Activated gamma-delta T cell treated with Interleukin-2 at 50 U/mL for 16 hours (primary cell): ENCODE data around the gene FAM185A.
"Not testable (repeated sequence)": the region's sequence is repeated elsewhere in the genome, so short reads cannot be mapped to it uniquely, and the experiment has no call there.

Source experiments
- DNase-seq: peaks from one replicate; pipeline ENCODE4 v3.0.0-alpha.2; 2020

The FAM185A gene

GRCh38 chr7:102780926-102781325 lies 32.1 kb downstream of the FAM185A start:
- not testable (repeated sequence) for DNase-seq

- DNase-seq, result not testable (repeated sequence)
Measured at GRCh38 chr7:102788770-102789169, 40.0 kb downstream of the FAM185A start.

GRCh38 chr7:102790364-102791100 lies 41.7 kb downstream of the FAM185A start:
- DNase-seq, result not testable (repeated sequence)

GRCh38 chr7:102791367-102791766 lies 42.6 kb downstream of the FAM185A start:
- DNase-seq, result not testable (repeated sequence)

- not testable (repeated sequence) for DNase-seq
Measured at GRCh38 chr7:102791831-102792230, 43.0 kb downstream of the FAM185A start.

- not testable (repeated sequence) for DNase-seq
Measured at GRCh38 chr7:102794567-102794966, 45.8 kb downstream of the FAM185A start.

- not testable (repeated sequence) for DNase-seq
Measured at GRCh38 chr7:102795987-102796595, 47.3 kb downstream of the FAM185A start.

- no peak for DNase-seq
Measured at GRCh38 chr7:102806613-102807012, 57.8 kb downstream of the FAM185A start.

- no peak for DNase-seq
Measured at GRCh38 chr7:102810916-102811315, 62.1 kb downstream of the FAM185A start.

- DNase-seq, result no peak
Measured at GRCh38 chr7:102811942-102812678, 63.3 kb downstream of the FAM185A start.

GRCh38 chr7:102813191-102814024 lies 64.6 kb downstream of the FAM185A start:
- DNase-seq, result no peak

GRCh38 chr7:102814025-102814471 lies 65.2 kb downstream of the FAM185A start:
- DNase-seq, result no peak

- DNase-seq, result no peak
Measured at GRCh38 chr7:102817616-102818573, 69.1 kb downstream of the FAM185A start.

- DNase-seq, result no peak
Measured at GRCh38 chr7:102819151-102819550, 70.4 kb downstream of the FAM185A start.

- no peak for DNase-seq
Measured at GRCh38 chr7:102821994-102822747, 73.4 kb downstream of the FAM185A start.

- no peak for DNase-seq
Measured at GRCh38 chr7:102823390-102824119, 74.8 kb downstream of the FAM185A start.

- DNase-seq, result no peak
Measured at GRCh38 chr7:102828286-102828685, 79.5 kb downstream of the FAM185A start.

- DNase-seq, result no peak
Measured at GRCh38 chr7:102829075-102829474, 80.3 kb downstream of the FAM185A start.

- no peak for DNase-seq
Measured at GRCh38 chr7:102830197-102830596, 81.4 kb downstream of the FAM185A start.

GRCh38 chr7:102832674-102833073 lies 83.9 kb downstream of the FAM185A start:
- DNase-seq, result no peak
